ENCODE results near the gene UFSP1. TPM values are rescaled to one million over a fixed set of nuclear protein-coding genes. Genes with fewer than 3 reads are reported as not detected.

UFSP1 gene
- total RNA-seq, 1 donor from 2014 or later: 5.5 TPM

DNA sequence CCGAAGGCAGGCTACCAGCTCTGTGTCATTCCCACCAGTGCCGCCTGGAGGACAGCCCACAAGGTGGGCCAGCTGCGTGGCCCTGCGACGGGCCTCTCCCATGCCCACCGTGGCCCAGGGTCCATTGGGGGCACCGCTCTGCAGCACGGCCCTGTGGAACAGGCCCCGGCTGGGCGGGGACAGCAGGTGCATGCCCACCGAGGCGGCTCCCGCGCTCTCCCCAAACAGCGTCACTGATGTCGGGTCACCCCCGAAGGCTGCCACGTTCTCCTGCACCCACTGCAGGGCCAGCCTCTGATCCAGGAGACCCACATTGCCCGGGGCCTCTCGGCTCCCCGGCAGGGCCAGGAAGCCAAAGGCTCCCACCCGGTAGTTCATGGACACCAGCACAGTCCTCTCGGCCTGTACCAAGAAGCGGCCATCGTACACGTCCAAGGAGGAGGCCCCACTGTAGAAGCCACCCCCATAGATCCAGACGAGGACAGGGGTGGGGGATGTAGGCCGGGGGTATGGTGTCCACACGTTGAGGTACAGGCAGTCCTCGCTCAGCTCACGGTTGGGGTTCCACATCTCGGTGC, 3.9 kb upstream of the UFSP1 start:
- H3K27ac Mint-ChIP-seq: no peak overlapping the region
- no peak overlapping the region for H3K4me3 Mint-ChIP-seq
- H3K27me3 Mint-ChIP-seq (ENCODE audit: insufficient read depth): peaks cover 43% of the 10 kb centered on the region
- intact Hi-C loops (cut with micrococcal nuclease): loop anchor here (10.0 kb wide), 1 partner anchor 391 kb away; no protein-coding TSS in a partner anchor
- peaks cover 23% of the 10 kb centered on the region for H3K4me1 Mint-ChIP-seq (ENCODE audit: low read depth)
- H3K36me3 Mint-ChIP-seq (ENCODE audit: low read depth): peaks cover 5% of the 10 kb centered on the region
- no peak for DNase-seq (ENCODE audit: low spot score)
- H3K9me3 Mint-ChIP-seq: no peaks in the 10 kb centered on the region

DNA sequence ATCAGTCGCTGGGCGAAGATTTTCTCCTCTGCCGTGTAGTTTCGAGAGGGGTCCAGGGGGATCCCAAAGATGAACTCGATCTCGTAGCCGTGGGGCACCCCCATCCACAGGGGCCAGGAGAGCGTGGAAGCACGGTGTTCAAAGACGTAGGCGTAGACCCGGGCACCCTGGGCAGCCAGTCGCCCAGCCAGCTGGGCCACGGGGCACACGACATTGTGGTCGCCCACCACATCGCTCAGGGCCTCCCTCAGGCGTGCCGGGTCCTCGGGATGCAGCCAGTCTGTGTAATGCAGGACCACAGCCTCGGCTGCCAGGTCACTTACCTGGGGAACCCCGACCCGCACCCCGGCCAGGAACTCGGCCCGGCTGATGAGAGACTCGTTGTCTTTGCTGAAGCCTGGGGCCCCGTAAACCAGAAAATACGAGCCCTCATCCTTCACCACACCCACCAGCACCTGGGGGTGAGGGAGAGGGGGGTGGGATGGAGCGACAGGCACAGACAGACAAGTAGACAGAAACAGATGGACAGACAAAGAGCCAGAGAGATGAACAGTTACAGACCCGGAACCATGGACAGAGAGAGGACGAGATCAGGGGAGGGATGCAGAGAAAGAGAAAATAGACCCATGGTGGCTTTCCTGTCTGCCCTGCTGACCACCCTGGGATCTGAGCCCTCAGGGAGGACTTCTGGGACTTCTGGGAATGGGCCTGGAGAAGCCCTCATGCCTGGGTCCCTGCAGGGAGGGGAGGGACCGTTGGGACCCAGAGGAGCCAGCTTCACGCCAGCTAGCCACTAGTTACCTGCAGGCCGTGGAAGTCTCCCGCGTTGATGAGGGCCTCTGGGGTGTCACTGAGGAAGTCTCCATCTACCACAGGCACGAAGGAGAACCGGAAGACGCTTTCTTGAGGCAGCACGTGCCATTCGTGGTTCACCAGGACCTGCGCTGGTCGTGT, 3.1 kb upstream of the UFSP1 start:
- peaks cover 31% of the 10 kb centered on the region for H3K4me1 Mint-ChIP-seq (ENCODE audit: low read depth)
- H3K4me3 Mint-ChIP-seq: peak overlapping the region; percentile 25
- H3K9me3 Mint-ChIP-seq: no peaks in the 10 kb centered on the region
- peaks cover 35% of the 10 kb centered on the region for H3K27me3 Mint-ChIP-seq (ENCODE audit: insufficient read depth)
- no peak for DNase-seq (ENCODE audit: low spot score)
- intact Hi-C loops (cut with micrococcal nuclease): loop anchor here (10.0 kb wide), 1 partner anchor 392 kb away; no protein-coding TSS in a partner anchor
- H3K27ac Mint-ChIP-seq: no peak overlapping the region
- peaks cover 13% of the 10 kb centered on the region for H3K36me3 Mint-ChIP-seq (ENCODE audit: low read depth)

DNA sequence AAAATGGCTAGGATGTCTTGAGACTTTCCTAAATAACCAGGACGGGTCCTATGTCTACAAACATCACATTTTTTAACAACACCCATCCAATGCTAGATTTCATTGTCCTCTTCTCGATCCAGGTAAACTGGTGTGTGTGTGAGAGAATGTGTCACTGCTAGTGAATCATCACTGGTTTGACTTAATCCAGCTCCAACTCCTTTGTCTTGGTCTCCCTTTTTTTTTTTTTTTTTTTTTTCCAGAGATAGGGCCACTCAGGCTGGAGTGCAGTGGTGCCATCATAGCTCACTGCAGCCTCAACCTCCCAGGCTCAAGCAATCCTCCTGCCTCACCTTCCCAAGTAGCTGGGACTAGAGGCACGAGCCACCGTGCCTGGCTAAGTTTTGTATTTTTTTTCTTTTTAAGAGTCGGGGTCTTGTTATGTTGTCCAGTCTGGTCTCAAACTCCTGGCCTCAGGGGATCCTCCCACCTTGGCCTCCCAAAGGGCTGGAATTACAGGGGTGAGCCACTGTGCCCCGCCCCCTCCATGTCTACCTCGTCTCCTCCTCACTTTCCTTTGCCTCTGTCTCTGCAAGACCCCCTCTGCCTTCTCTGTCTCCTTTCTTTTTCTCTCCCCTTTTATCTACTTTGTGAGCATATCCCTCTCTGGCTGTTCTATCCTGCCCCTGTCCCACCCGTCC, 2.2 kb upstream of the UFSP1 start:
- H3K27me3 Mint-ChIP-seq (ENCODE audit: insufficient read depth): peaks cover 30% of the 10 kb centered on the region
- intact Hi-C loops (cut with micrococcal nuclease): loop anchor here (10.0 kb wide), 1 partner anchor 393 kb away; no protein-coding TSS in a partner anchor
- H3K4me1 Mint-ChIP-seq (ENCODE audit: low read depth): peaks cover 40% of the 10 kb centered on the region
- no peak for DNase-seq (ENCODE audit: low spot score)
- no peak overlapping the region for H3K27ac Mint-ChIP-seq
- H3K9me3 Mint-ChIP-seq: no peaks in the 10 kb centered on the region
- H3K4me3 Mint-ChIP-seq: peak overlapping the region; percentile 79
- H3K36me3 Mint-ChIP-seq (ENCODE audit: low read depth): peaks cover 21% of the 10 kb centered on the region

DNA sequence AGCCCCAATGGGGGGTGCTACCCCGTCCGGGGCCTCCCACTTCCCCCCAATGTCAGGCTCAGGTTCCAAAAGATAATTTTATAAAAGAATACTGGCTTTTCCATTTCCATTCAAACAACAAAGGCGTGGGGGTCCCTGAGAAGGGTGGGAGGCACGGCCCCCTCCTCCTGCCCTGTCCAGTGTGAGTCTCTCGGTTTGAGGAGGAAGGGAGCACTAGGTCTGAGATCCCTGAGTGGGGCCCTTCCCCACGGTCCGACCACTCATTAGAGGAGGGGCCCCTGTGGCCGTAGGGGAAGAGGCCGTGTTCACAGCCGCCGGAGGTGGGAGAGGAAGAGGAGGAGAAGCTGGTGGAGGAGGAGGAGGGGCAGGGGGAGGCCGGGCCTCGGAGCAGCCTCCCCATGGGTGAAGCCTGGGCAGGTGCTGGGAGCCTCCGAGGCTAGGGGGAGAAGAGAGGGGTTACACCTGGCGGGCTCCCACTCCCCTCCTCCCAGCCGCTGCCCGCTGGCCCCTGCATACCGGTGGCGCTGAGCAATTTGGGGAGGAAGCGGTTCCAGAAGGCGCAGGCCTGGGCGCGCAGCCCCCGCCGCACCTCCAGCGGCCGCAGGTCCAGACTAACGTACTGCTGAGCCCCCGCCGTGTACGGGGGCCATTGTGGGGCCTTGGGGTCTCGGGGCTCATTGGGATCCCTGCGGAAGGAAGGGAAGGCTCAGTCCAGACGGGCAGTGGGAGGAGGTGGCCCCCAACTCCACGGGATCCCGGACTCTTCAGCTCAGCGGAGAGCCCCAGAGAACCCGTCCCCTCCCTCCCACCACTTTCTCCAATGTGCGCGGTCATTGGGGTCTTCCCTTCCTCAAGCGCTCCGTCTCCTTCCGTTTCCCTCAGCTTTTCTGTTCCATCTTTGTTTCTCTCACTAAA, 1.4 kb upstream of the UFSP1 start:
- peak overlapping the region; percentile 67 for H3K27ac Mint-ChIP-seq
- H3K9me3 Mint-ChIP-seq: no peaks in the 10 kb centered on the region
- peak overlapping the region; percentile 82 for H3K4me3 Mint-ChIP-seq
- peaks cover 24% of the 10 kb centered on the region for H3K27me3 Mint-ChIP-seq (ENCODE audit: insufficient read depth)
- H3K4me1 Mint-ChIP-seq (ENCODE audit: low read depth): peaks cover 41% of the 10 kb centered on the region
- H3K36me3 Mint-ChIP-seq (ENCODE audit: low read depth): peaks cover 27% of the 10 kb centered on the region
- intact Hi-C loops (cut with micrococcal nuclease): loop anchor here (10.0 kb wide), 1 partner anchor 394 kb away; no protein-coding TSS in a partner anchor
- DNase-seq (ENCODE audit: low spot score): no peak

DNA sequence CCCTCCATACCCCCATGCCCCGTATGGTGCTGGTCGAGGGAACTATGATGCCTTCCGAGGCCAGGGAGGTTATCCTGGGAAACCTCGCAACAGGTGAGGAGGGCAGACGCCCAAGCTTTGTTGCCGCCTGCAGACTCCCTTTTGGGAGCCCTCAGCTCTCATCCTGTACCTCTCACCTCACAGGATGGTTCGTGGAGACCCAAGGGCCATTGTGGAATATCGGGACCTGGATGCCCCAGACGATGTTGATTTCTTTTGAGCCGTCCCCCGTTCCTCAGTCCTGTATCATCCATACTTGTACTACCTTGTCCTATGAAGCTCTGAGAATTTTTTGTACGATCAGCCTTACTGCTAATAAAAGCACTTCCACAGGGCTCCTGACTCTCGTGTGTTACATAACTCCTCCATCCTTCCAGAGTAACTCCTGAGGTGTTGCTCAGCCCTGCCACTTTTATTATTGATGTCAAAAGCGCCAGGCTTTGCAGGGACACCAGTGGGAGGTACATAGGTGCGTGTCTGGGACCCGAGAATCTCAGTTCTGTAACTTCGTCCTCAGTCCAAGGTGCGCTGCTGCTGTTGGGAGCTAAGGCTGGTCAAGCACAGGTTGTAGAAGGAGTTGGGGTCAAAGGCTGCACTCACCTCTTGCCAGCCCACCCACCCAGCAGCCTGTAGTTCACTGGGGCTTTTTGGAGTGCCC, 1.1 kb downstream of the UFSP1 start:
- peaks cover 50% of the 10 kb centered on the region for H3K36me3 Mint-ChIP-seq (ENCODE audit: low read depth)
- peaks cover 19% of the 10 kb centered on the region for H3K27me3 Mint-ChIP-seq (ENCODE audit: insufficient read depth)
- H3K9me3 Mint-ChIP-seq: no peaks in the 10 kb centered on the region
- intact Hi-C loops (cut with micrococcal nuclease): loop anchor here (2.0 kb wide), 1 partner anchor 276 kb away; the partner anchor contains the start of gene VGF
- H3K27ac Mint-ChIP-seq: peak overlapping the region; percentile 91
- peaks cover 42% of the 10 kb centered on the region for H3K4me1 Mint-ChIP-seq (ENCODE audit: low read depth)
- DNase-seq (ENCODE audit: low spot score): no peak
- H3K4me3 Mint-ChIP-seq: peak overlapping the region; percentile 84

DNA sequence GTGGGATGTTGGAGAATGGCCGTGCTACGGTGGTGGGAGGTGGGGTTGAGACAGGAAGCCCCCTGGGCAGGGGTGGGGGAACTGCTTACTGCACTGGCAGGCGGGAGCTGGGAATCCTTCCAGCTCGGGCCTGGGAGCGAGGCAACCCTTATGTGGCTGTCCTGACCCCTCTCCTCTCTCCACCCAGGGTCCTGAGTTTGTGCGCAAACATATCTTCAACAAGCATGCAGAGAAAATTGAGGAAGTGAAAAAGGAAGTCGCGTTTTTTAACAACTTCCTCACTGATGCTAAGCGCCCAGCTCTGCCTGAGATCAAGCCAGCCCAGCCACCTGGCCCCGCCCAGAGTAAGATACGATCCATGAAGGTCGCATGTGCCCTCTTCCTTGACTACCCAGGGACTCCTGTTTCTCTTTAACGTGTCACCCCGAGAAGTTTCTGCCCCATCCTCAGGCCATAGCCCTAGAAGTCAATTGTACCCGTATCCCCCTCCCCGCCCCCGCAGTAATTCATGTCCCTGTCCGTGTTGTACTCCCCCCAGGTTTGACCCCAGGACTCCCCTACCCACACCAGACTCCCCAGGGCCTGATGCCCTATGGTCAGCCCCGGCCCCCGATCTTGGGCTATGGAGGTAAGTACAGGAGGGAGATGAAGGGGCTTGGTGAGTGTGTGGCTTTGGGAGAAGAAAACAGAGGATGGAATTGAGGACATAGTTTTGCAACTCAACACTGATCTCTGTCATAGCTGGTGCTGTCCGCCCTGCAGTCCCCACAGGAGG, 1.8 kb downstream of the UFSP1 start:
- Mint-ChIP-seq H3K4me1 (ENCODE audit: low read depth) (peaks cover 47% of the 10 kb centered on the region), H3K9me3 (no peaks in the 10 kb centered on the region), H3K27me3 (ENCODE audit: insufficient read depth) (peaks cover 15% of the 10 kb centered on the region), H3K36me3 (ENCODE audit: low read depth) (peaks cover 55% of the 10 kb centered on the region), H3K4me3 (peak overlapping the region; percentile 84), H3K27ac (peak overlapping the region; percentile 91)
- DNase-seq (ENCODE audit: low spot score): peak; percentile 53
- intact Hi-C loops (cut with micrococcal nuclease): loop anchor here (2.0 kb wide), 1 partner anchor 277 kb away; the partner anchor contains the start of gene VGF

DNA sequence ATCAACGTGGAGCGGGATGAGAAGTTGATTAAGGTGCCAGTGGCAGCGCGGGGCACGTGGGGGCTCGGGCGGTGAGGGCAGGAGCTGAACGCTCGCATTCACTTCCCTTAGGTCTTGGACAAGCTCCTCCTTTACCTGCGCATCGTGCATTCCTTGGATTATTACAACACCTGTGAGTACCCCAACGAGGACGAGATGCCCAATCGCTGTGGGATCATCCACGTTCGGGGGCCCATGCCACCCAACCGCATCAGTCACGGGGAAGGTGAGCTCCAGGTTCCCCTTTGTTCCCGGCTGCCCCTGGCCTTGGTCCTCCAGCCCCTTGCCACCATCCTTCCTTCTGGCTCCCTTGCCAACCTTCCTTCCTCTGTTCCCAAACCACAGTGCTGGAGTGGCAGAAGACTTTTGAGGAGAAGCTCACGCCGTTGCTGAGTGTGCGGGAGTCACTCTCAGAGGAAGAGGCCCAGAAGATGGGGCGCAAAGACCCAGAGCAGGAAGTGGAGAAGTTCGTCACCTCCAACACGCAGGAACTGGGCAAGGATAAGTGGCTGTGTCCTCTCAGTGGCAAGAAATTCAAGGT, 2.5 kb downstream of the UFSP1 start:
- H3K4me3 Mint-ChIP-seq: peak overlapping the region; percentile 84
- H3K9me3 Mint-ChIP-seq: no peaks in the 10 kb centered on the region
- H3K27ac Mint-ChIP-seq: peak overlapping the region; percentile 91
- no peak for DNase-seq (ENCODE audit: low spot score)
- intact Hi-C loops (cut with micrococcal nuclease): no loop called here
- H3K27me3 Mint-ChIP-seq (ENCODE audit: insufficient read depth): peaks cover 9% of the 10 kb centered on the region
- peaks cover 61% of the 10 kb centered on the region for H3K36me3 Mint-ChIP-seq (ENCODE audit: low read depth)
- H3K4me1 Mint-ChIP-seq (ENCODE audit: low read depth): peaks cover 47% of the 10 kb centered on the region

DNA sequence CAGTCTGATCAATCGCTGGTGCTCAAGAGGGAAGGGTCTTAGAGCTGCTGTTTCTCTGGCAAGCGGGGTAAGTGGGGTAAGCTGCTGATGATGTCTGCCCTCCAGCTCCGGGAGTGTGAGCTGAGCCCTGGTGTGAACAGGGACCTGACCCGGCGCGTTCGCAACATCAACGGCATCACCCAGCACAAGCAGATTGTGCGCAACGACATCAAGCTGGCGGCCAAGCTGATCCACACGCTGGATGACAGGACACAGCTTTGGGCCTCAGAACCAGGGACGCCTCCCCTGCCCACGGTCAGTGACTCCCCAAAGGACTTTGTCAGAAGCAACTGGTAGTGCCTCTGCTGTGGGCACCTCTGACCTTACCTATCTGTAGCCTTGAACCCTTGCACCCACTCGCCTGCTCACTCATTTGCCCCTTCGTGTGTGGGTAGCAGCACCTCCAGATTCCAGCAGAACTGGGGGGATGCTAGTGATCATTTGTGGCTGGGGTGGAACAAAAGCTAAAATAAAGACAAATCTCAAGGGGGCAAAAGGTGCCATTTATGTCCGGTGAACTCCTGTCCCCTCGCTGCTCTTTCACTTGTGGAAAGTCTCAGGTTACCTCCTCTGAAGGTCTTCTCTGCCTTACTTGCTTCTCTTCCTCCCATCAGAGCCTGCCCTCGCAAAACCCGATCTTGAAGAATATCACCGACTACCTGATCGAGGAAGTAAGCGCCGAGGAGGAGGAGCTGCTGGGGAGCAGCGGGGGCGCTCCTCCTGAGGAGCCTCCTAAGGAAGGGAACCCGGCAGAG, 3.2 kb downstream of the UFSP1 start:
- H3K36me3 Mint-ChIP-seq (ENCODE audit: low read depth): peaks cover 67% of the 10 kb centered on the region
- intact Hi-C loops (cut with micrococcal nuclease): no loop called here
- no peak for DNase-seq (ENCODE audit: low spot score)

DNA sequence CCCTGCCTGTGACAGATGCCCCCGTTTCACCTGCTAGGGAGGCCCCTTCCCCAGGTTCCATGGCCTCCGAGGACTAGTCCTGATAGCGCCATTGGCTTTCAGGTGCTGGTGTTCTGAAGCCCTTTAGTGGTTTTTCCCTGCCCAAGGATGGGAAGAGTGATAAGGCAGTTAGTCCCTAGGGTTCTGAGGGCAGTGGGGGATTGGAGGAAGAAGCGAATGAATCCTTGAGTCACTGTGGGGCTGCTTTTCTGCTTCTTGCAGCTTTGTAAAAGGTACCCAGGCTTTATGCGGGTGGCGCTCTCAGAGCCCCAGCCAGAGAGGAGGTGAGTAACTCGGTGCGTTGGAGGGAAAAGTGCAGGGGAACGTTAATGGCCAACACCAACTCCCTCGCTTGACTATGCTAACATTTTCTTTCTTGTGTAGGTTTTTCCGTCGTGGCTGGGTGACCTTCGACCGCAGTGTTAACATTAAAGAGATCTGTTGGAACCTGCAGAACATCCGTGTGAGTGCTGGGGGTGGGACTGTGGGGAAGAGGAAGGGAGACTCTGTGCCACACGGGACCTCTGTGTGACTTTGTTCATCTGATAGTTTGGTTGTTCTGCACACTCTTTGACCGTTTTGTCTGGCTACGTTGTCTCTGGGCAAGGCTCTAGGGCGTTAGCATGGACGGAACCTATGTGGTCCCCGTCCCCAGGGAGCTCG, 3.9 kb downstream of the UFSP1 start:
- no peak for DNase-seq (ENCODE audit: low spot score)
- Mint-ChIP-seq H3K4me1 (ENCODE audit: low read depth) (peaks cover 41% of the 10 kb centered on the region), H3K4me3 (peak overlapping the region; percentile 3), H3K27me3 (ENCODE audit: insufficient read depth) (no peaks in the 10 kb centered on the region), H3K36me3 (ENCODE audit: low read depth) (peaks cover 73% of the 10 kb centered on the region), H3K9me3 (no peaks in the 10 kb centered on the region), H3K27ac (peak overlapping the region; percentile 91)
- intact Hi-C loops (cut with micrococcal nuclease): no loop called here

More for the DNA sequence above, 3.2 kb downstream of the UFSP1 start:
- Mint-ChIP-seq H3K9me3 (no peaks in the 10 kb centered on the region), H3K27me3 (ENCODE audit: insufficient read depth) (peaks cover 2% of the 10 kb centered on the region), H3K4me3 (peak overlapping the region; percentile 26), H3K27ac (peak overlapping the region; percentile 91), H3K4me1 (ENCODE audit: low read depth) (peaks cover 44% of the 10 kb centered on the region)
